ENCODE results near the gene LCN9. TPM values are rescaled to one million over a fixed set of nuclear protein-coding genes. Genes with fewer than 3 reads are reported as not detected.

The LCN9 gene
- polyA plus RNA-seq, 1 donor (not counting 4 experiments of a cell fraction or from before 2014, with no cell fraction given), result not detected

- FAIRE-seq, result no peak
- Histone ChIP-seq H3K9me1 (ENCODE audit: control insufficient read depth, extremely low read depth, insufficient read depth, low read length) (no peaks in the 10 kb centered on the region), H3K79me2 (ENCODE audit: control insufficient read depth, insufficient read depth, low read length) (no peaks in the 10 kb centered on the region), H3K4me2 (ENCODE audit: control insufficient read depth, extremely low read depth, insufficient read depth, low read depth, low read length) (no peak overlapping the region), H2AFZ (ENCODE audit: control insufficient read depth, low read length) (no peak overlapping the region), H3K36me3 (ENCODE audit: control insufficient read depth in 2 of 2, extremely low read depth in 1 of 2, insufficient read depth in 2 of 2, low read length in 2 of 2) (no peaks in the 10 kb centered on the region), H4K20me1 (ENCODE audit: control insufficient read depth, extremely low read depth, insufficient read depth, low read length) (peaks cover 3% of the 10 kb centered on the region), H3K27me3 (ENCODE audit: control insufficient read depth, extremely low read depth, insufficient read depth, low read length) (peaks cover 36% of the 10 kb centered on the region), H3K4me3 (ENCODE audit: control insufficient read depth in 2 of 3, extremely low read depth in 1 of 3, insufficient read depth in 2 of 3, low read depth in 1 of 3, low read length in 3 of 3) (no peak overlapping the region), H3K9me3 (ENCODE audit: control insufficient read depth, low read depth, low read length) (no peaks in the 10 kb centered on the region), H3K27ac (ENCODE audit: control insufficient read depth, insufficient read depth, low read length) (no peak overlapping the region), H3K9ac (ENCODE audit: control insufficient read depth, extremely low read depth, insufficient read depth, low read length) (no peak overlapping the region), H3K4me1 (ENCODE audit: control insufficient read depth, extremely low read depth, insufficient read depth, low read length) (no peaks in the 10 kb centered on the region)
- TF ChIP-seq EZH2 (IDR thresholded peaks at IDR 0.05; ENCODE audit: low read length), result no peak
- TF ChIP-seq, protein P1, sequence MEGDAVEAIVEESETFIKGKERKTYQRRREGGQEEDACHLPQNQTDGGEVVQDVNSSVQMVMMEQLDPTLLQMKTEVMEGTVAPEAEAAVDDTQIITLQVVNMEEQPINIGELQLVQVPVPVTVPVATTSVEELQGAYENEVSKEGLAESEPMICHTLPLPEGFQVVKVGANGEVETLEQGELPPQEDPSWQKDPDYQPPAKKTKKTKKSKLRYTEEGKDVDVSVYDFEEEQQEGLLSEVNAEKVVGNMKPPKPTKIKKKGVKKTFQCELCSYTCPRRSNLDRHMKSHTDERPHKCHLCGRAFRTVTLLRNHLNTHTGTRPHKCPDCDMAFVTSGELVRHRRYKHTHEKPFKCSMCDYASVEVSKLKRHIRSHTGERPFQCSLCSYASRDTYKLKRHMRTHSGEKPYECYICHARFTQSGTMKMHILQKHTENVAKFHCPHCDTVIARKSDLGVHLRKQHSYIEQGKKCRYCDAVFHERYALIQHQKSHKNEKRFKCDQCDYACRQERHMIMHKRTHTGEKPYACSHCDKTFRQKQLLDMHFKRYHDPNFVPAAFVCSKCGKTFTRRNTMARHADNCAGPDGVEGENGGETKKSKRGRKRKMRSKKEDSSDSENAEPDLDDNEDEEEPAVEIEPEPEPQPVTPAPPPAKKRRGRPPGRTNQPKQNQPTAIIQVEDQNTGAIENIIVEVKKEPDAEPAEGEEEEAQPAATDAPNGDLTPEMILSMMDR (optimal IDR thresholded peaks at IDR 0.05 in 1 of 3, IDR thresholded peaks at IDR 0.05 in 1 of 3, conservative IDR thresholded peaks at IDR 0.05 in 1 of 3; ENCODE audit: extremely low read depth in 1 of 3, insufficient read depth in 2 of 3, low read length in 3 of 3), result no peak
- dilution Hi-C loops (cut with MboI; ENCODE audit: extremely low pct_ligation_motif_present, low sequenced_read_pairs), result no loop called here
- DNase-seq (ENCODE audit: low read depth, low spot score), result no peak
These were observed 41.4 kb downstream of the LCN9 start for GRCh38 chr9:135704483-135704882.

- no peak for FAIRE-seq
- Histone ChIP-seq H3K4me3 (ENCODE audit: control insufficient read depth in 2 of 3, extremely low read depth in 1 of 3, insufficient read depth in 2 of 3, low read depth in 1 of 3, low read length in 3 of 3) (no peak overlapping the region), H3K9me1 (ENCODE audit: control insufficient read depth, extremely low read depth, insufficient read depth, low read length) (no peaks in the 10 kb centered on the region), H3K4me1 (ENCODE audit: control insufficient read depth, extremely low read depth, insufficient read depth, low read length) (no peaks in the 10 kb centered on the region), H3K27ac (ENCODE audit: control insufficient read depth, insufficient read depth, low read length) (no peak overlapping the region), H2AFZ (ENCODE audit: control insufficient read depth, low read length) (no peak overlapping the region), H3K9me3 (ENCODE audit: control insufficient read depth, low read depth, low read length) (no peaks in the 10 kb centered on the region), H3K36me3 (ENCODE audit: control insufficient read depth in 2 of 2, extremely low read depth in 1 of 2, insufficient read depth in 2 of 2, low read length in 2 of 2) (no peaks in the 10 kb centered on the region), H3K9ac (ENCODE audit: control insufficient read depth, extremely low read depth, insufficient read depth, low read length) (no peak overlapping the region), H4K20me1 (ENCODE audit: control insufficient read depth, extremely low read depth, insufficient read depth, low read length) (peaks cover 3% of the 10 kb centered on the region), H3K27me3 (ENCODE audit: control insufficient read depth, extremely low read depth, insufficient read depth, low read length) (peaks cover 30% of the 10 kb centered on the region), H3K79me2 (ENCODE audit: control insufficient read depth, insufficient read depth, low read length) (no peaks in the 10 kb centered on the region), H3K4me2 (ENCODE audit: control insufficient read depth, extremely low read depth, insufficient read depth, low read depth, low read length) (no peak overlapping the region)
- no peak for DNase-seq (ENCODE audit: low read depth, low spot score)
- TF ChIP-seq, protein P1 (optimal IDR thresholded peaks at IDR 0.05 in 1 of 3, IDR thresholded peaks at IDR 0.05 in 1 of 3, conservative IDR thresholded peaks at IDR 0.05 in 1 of 3; ENCODE audit: extremely low read depth in 1 of 3, insufficient read depth in 2 of 3, low read length in 3 of 3), result no peak
- no peak for TF ChIP-seq EZH2 (IDR thresholded peaks at IDR 0.05; ENCODE audit: low read length)
- dilution Hi-C loops (cut with MboI; ENCODE audit: extremely low pct_ligation_motif_present, low sequenced_read_pairs), result no loop called here
These were observed 42.3 kb downstream of the LCN9 start for GRCh38 chr9:135705376-135705775.
